Measurements from ENCODE around the gene CTBP1.
"Not testable (repeated sequence)": the region's sequence is repeated elsewhere in the genome, so short reads cannot be mapped to it uniquely, and the experiment has no call there.

Gene CTBP1

DNA sequence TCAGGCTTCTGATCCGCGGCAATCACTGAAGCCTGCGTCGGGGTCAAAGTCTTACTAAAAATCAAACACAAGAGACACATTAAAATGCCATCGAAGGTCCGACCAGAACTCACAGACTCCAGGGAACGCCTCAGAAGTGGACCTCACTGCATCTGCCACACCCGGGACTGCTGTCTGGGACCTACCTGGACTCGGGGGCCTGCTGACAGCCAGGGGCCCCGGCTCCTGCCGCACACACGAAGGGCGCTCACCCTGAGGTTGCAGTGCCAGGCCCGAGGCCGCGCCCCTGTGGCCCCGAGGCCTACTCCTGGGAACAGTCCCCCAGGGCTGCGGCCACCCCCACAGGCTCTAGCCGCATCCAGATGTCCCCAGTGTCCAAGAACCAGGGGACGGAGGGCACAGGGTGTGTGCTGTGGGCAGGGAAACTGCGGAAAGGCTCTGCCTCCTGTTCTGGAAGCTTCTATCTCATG is 7.4 kb downstream of the CTBP1 start:
- no peak for DNase-seq (ENCODE audit: low read depth)
- TF ChIP-seq, protein P1, sequence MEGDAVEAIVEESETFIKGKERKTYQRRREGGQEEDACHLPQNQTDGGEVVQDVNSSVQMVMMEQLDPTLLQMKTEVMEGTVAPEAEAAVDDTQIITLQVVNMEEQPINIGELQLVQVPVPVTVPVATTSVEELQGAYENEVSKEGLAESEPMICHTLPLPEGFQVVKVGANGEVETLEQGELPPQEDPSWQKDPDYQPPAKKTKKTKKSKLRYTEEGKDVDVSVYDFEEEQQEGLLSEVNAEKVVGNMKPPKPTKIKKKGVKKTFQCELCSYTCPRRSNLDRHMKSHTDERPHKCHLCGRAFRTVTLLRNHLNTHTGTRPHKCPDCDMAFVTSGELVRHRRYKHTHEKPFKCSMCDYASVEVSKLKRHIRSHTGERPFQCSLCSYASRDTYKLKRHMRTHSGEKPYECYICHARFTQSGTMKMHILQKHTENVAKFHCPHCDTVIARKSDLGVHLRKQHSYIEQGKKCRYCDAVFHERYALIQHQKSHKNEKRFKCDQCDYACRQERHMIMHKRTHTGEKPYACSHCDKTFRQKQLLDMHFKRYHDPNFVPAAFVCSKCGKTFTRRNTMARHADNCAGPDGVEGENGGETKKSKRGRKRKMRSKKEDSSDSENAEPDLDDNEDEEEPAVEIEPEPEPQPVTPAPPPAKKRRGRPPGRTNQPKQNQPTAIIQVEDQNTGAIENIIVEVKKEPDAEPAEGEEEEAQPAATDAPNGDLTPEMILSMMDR (IDR thresholded peaks at IDR 0.05; ENCODE audit: low read depth, low read length, missing control alignments) = no peak
- no peak overlapping the region for H3K4me3 ChIP-seq (ENCODE audit: low read depth, low read length)

DNA sequence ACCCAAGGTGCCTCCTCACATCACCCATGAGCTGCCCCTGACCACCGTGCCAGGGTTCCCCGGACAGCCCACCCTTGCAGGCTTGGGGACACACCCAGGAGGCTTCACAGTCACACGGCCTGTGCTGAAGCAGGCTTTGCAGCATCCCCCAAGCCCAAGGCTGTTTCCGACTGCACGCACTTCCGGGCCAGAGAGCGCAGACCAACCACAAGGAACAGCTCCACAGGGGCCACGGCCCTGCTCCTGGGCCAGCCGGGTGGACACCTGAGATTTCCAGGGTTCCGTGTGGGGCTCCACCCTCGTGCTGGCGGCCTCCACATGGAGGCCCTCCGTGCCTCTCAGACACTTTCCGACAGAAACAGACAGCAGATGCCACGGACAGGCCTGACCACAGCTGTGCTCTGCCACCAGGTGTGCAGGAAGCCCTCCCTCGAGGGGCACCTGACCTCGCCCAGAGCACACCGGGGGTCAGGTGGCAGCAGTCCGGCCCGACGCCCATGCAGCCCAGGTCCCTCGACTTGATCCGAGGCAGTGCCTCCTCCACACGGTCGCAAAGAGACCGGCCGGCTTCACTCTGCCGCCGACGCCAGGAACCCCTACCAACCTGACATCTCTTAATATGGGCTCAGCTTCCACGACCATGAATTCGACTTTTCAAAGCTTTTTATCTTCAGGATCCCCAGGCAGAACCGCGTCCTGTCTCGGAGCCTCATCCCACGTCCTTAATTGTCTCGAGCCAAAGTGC is 8.0 kb downstream of the CTBP1 start:
- TF ChIP-seq, protein P1 (IDR thresholded peaks at IDR 0.05; ENCODE audit: low read depth, low read length, missing control alignments) = no peak
- no peak for DNase-seq (ENCODE audit: low read depth)
- no peak overlapping the region for H3K4me3 ChIP-seq (ENCODE audit: low read depth, low read length)

DNA sequence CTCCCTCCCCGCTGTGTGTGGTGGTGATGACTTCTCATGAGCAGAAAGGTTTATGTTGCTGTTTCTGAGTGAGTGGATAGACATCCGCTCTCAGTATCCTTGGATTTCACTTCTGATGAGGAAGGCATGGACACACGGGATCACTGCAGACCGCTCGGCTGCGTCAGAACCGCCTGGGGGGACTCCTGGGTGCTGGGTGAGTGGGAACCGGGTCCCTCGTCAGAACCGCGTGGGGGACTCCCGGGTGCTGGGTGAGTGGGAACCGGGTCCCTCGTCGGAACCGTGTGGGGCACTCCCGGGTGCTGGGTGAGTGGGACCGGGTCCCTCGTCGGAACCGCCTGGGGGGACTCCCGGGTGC is 9.0 kb downstream of the CTBP1 start:
- DNase-seq (ENCODE audit: low read depth) = no peak
- TF ChIP-seq, protein P1 (IDR thresholded peaks at IDR 0.05; ENCODE audit: low read depth, low read length, missing control alignments) = no peak
- no peak overlapping the region for H3K4me3 ChIP-seq (ENCODE audit: low read depth, low read length)

DNA sequence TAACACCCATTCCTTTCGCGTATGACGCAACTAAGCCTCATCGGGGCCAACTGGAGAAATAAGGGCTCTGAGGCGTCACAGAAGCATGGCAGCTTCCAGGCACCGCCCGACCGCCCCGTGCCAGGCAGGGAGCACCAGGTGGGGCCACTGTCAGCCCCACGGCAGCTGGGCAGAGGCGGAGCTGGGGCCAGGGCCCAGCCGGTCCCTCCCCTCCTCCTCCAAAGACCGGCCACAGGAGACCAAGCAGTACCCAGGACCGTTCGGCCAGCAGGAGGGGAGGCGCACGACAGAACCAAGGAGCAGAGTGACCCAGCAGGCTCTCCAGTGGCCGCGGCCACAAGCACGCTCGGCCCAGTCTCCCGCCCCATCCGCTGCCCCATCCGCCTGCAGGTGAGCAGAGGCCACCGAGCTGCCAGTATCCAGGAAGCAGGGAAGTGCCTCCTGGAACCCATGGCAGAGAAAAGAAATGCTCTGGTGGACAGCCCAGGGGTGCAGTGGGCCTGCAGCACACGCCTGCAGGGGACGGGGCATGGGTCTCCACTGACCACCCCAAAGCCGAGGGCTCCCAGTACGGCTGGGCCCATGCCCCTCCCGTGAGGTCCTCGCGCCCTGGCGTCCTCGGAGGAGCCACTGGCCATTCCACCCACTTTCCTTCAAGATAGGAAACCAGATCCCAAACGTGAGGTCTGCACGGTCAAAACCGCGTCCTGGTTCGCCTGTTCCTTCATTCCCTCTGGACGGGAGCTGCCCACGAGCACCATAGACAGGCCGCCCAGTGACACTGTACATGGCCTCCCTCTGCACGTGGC is 9.6 kb downstream of the CTBP1 start:
- no peak for DNase-seq (ENCODE audit: low read depth)
- TF ChIP-seq, protein P1 (IDR thresholded peaks at IDR 0.05; ENCODE audit: low read depth, low read length, missing control alignments) = no peak

DNA sequence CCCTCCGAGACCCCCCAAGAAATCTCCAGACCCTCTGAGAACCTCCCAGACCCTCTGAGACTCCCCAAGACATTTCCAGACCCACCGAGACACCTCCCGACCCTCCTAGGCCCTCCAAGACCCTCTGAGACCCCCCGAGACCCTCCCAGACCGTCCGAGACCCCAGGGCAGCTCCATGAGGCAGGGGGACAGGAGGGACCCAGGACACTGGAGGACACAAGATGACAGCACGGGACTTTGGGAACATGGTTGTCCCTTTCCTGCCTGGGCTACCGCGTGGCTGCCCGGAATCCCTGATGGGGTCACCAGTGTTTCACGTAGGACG is 10.3 kb downstream of the CTBP1 start:
- TF ChIP-seq, protein P1 (IDR thresholded peaks at IDR 0.05; ENCODE audit: low read depth, low read length, missing control alignments) = no peak
- DNase-seq (ENCODE audit: low read depth) = no peak
- no peak overlapping the region for H3K4me3 ChIP-seq (ENCODE audit: low read depth, low read length)

More for the DNA sequence above, 9.6 kb downstream of the CTBP1 start:
- H3K4me3 ChIP-seq (ENCODE audit: low read depth, low read length) = no peak overlapping the region

DNA sequence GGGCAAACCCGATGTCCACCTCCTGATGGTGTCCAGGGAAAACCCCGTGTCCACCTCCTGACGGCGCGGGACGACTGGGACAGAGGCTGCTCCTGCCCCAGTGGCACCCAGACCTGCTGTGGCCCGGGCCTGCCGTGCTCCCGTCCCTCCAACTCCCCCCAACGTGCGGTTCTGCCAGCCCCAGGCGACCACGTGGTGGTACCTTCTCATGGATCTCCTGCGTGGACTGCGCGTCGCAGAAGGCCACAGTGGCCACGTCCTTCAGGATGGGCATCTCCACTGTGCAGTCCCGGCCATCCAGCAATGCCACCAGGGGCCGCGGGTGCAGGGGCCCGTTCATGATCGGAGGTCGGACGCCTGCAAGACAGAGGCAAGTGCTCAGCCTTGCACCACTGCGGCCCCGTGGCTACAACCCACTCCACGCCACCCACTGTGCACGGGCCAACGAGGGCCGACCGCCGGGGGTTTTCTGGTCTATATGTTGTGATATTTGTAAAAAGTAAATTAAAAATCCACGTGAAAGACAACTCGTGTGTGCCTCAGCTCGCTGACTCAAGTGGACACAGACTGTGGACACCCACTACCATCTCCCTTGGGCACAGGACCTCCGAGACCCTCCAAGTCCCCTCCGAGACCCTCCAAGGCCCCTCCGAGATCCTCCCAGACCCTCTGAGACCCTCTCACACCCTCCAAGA is 10.8 kb downstream of the CTBP1 start:
- no peak overlapping the region for H3K4me3 ChIP-seq (ENCODE audit: low read depth, low read length)
- TF ChIP-seq, protein P1 (IDR thresholded peaks at IDR 0.05; ENCODE audit: low read depth, low read length, missing control alignments) = no peak
- DNase-seq (ENCODE audit: low read depth) = no peak

DNA sequence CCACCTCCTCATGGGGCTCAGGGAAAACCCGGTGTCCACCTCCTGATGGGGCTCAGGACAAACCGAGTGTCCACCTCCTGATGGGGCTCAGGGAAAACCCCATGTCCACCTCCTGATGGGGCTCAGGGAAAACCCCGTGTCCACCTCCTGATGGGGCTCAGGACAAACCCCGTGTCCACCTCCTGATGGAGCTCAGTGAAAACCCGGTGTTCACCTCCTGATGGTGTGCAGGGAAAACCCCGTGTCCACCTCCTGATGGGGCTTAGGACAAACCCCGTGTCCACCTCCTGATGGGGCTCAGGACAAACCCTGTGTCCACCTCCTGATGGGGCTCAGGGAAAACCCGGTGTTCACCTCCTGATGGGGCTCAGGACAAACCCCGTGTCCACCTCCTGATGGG is 11.7 kb downstream of the CTBP1 start:
- not testable (repeated sequence) for DNase-seq (ENCODE audit: low read depth); H3K4me3 ChIP-seq (ENCODE audit: low read depth, low read length)

DNA sequence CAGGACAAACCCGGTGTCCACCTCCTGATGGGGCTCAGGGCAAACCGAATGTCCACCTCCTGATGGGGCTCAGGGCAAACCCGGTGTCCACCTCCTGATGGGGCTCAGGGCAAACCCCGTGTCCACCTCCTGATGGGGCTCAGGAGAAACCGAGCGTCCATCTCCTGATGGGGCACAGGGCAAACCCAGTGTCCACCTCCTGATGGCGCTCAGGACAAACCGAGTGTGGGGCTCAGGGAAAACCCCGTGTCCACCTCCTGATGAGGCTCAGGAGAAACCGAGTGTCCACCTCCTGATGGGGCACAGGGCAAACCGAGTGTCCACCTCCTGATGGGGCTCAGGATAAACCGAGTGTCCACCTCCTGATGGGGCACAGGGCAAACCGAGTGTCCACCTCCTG is 12.1 kb downstream of the CTBP1 start:
- not testable (repeated sequence) for H3K4me3 ChIP-seq (ENCODE audit: low read depth, low read length); DNase-seq (ENCODE audit: low read depth)
